HL-60/S4 treated with retinoic acid at 250 ng/mL for 4 days and 3 days (cell line): Measurements from ENCODE around the gene RACGAP1.

ENCODE experiments used
- in situ Hi-C: fragments of 300-500 bp; cut with MboI; formaldehyde crosslinking; loops from 2 replicates; pipeline ENCODE4 v1.7.0; 2022; ENCODE audit warnings: low sequenced_read_pairs

Gene RACGAP1

DNA sequence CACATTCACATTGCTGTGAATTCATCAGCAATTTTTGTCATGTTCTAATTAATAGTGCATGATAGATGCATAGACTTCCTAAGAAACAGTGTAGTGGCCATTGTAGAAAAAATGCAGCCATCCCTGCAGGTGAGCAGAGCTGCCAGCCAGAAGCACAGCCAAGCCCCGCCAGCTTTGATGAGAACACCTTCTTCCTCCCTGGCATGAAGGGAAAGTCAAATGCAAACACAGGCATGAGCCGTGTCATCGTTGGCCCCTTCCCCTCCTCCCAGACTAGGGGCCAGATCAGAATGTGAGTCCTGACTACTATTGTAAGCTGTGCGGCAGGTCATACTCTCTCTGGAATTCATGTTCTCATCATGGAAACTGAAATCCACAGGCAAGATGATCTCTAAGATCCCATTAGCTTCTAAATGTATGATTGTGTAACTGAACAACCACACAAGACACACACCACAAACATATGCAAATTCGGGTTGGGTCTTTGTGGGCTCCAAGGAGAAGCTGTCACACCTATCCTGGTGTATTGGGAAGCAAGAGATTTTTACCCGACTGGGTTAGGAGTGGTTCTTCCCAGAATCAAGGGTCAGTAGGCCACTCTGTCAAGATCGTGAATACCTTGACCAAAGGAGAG is 77.6 kb downstream of the RACGAP1 start:
- in situ Hi-C loops = no loop called here

DNA sequence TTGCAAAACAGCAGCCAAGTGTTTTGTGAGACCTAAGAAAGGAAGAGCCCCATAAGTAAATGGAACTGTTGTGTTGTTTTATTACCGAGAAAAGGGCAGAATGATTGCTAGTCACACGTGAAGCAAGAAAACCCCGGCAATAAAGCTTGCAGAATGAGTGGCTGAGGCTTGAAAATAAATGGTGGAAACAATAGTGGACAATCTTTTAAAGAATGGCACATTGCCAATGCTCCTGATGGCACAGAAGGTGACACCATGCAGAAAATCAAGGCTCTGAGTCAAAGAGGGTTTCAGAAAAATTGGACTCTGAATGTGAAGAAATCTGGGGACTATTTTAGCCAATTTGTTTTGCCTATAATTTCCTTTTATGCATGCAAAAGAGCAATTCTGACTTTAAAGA is 78.8 kb downstream of the RACGAP1 start:
- in situ Hi-C loops = no loop called here

DNA sequence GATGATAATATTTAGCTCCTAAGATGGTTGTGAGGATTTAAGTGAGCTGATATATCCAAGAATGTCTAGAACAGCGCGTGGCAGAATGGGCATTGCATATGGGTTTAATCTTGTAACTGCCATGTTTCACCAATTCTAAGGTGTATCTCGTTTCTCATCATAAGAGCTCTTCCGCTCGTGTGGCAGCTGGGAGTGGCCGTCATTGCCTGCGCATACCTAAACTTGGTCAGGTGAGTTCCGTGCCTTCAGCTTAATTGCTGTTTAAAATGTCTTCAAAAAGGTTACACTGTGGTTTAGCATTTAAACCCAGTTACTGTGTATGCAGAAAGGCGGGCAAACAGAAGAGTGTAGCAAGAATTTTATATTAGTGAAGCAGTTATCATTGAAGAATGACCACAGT is 79.2 kb downstream of the RACGAP1 start:
- in situ Hi-C loops = no loop called here

DNA sequence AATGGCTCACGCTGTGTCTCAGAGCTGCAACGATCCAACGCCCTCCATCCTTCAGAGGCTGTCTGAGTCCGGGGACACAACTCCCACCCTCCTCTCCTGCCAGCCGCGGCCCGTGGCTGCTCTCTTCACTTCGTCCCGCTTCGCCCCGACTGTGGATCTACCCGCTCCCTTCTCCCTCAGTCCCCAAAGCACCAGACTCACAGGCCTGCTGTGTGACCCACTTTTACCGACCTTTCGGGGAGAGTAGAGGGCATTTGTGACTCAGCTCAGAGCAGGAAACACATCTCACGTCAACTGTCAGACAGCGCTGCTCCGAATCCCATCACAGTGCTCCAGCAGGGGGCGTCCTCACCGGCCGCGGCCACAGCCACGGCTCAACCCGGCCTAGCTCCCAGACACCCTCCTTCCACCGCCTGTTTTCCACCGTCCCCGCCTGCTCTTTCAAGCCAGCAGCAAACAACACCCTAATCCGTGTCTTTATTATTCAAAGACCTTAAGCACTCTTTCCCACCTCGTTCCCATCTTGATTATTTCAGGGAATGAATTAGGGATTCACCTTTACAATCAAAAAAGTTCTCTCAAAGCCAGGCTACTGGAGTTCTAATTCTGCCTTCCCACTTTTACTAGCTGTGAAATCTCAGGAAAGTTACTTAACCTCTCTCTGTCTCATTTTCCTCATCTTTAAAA is 79.8 kb downstream of the RACGAP1 start:
- in situ Hi-C loops = no loop called here

DNA sequence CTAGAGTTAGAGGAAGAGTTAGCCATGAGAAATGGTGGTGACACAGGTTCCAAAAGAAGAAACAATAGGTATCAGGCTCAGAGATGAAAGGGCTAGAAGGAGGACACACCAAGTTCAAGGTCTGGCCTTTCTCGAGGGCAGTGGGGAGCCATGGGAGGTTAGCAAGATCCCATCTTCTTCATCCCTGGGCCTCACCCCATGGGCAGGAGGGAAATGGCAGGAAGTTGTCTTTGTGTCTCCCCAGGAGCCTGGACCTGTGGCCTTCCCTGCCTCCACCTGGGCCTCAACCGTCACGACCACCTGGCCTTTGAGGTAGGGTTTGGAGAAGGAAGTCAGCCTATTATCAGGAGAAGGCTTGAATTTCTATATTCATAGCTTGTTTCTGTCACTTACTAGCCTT is 80.6 kb downstream of the RACGAP1 start:
- in situ Hi-C loops = no loop called here

DNA sequence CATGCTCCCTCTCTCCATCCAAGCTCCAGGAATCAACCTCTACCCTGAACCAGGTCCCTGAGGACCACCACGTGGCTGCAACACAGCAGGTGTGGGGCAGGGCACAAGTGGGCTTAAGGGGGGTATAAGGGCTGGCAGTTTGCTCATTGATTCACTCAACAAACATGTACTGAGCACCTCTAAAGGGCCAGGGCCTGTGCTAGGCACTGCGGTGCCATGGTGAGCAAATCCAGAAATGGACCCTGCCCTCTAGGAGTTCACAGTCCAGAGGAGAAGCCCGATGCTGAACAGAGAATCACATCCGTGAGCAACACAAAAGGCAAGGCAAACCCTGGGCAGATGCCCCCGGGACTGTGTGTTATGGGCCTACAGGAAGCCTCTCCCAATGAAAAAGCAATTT is 81.2 kb downstream of the RACGAP1 start:
- in situ Hi-C loops = no loop called here

DNA sequence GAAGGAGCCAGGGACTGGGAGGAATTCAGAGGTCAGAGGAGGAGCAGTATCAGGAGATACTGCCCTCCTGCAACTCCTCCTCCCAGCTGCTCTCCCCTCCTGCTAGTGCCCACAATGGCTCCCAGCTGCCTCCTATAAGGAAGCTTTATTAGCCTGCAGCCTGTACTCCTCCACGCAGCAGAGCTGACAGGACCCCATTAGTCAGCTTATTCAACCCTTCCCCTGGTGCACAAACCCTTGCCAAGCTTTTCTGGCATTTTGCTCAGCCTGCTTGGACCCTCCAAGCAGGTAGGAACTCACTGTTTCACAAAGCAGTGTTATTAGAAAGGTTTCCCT is 81.7 kb downstream of the RACGAP1 start:
- in situ Hi-C loops = no loop called here

DNA sequence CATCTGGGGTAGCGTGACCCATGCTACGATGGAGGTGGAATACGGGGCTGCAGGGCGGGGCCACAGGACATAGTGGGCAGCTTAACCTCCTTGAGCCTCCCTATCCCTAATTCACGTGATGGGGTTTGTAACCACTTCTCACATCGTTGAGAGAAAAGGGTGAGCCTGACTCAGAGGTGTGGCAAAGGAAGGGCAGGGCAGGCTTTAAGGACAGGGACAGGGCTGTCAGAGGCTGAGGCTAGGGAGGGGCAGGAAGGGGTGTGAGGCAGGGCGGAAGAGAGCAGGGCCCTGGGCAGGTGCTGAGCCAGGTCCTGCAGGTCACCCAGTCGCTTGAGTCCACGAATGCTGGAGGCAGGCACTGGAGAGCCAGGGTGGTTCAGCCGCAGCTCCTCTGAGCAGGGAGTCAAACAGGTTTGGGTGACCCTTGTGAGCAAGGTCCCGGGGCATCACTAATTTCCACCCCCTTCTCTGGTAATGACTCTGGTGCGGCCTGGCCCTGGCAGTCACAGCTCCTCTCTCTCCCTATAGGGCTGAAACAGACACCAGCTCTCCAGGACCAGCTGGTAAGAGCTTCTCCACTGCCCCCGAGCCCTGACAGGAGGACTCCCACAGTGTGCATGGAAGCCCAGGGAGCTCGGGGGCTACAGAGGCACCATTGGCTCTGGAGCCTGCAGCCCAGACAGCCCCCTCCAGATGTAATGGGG is 82.2 kb downstream of the RACGAP1 start:
- in situ Hi-C loops = no loop called here

DNA sequence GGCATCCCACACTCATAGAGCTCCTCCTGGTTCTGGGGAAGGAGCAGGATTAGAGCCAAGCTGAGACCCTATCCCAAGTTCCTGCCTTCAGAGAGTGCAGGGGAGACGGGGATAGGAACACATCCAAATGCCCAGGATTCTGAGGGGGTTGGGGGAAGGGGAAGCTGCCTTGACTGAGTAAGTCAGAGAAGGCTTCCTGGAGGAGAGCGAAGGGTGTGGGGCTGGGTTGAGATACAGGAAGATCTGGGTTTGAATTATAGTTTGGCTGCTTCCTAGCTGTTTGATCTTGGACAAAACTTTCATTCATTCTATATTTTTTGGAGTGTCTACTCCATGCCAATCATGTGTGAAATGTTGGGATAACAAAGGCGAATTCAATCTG is 82.8 kb downstream of the RACGAP1 start:
- in situ Hi-C loops = no loop called here

DNA sequence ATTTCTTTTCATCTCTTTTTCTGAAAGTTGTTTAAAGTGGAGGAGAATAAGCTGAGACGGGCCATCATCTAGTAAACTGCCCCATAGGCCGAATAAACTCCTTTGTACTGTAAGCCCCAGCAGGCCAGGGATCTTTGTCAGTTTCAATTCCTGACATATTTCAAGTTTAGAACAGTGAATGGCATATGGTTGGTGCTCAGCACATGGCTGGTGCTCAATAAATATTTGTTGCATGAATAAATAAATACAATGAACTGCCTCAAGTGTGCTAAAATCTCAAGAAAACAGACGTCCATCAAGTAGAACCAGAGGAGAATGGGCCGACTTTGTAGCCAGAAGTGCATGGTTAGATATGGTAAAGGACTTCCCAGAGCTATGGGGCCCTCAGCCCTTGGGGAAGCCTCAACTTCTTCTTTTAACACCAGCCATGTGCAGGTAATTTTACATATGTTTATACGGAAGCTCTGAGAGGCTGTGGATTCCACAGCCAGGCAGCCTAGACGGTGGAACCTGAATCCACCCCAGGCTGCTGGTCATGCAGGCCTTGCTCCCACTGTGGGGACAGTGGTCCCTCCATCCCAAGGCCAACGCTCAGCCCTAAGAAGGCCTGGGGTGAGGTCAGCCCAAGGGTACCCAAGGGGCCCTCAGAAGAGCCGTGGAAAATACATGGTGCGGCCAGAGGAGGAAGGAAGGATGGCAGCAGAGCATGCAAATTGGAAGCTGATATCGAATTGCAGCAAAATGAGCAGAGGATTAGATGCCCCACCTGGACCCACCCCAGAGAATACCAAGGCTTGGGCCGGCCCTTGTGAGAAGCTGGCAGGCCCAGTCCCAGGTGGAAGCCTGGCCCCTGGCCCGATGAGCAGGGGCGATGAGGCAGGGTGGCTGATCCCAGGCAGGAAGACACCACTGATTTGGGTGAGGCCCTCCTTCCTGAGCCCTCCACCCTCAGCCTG is 83.5 kb downstream of the RACGAP1 start:
- in situ Hi-C loops = no loop called here

DNA sequence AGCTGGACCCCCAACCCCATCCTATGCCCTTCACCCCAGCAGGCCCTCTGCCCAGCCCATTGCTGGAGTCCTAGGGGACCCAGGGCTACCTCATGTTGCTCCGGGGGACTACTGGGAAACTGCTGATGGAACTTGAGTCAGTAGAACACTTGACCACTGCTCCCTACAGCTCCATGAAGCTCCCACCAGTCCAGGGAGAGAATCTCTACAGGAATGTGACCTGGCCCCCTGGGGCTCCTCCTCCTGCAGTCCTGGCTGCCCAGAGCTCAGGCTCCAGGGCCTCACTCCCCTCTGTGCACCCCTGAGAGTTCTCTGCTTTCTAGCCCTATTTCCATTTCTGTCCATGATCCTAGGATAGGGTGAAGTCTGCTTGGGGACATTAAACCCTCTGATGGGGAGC is 85.6 kb downstream of the RACGAP1 start:
- in situ Hi-C loops = no loop called here

DNA sequence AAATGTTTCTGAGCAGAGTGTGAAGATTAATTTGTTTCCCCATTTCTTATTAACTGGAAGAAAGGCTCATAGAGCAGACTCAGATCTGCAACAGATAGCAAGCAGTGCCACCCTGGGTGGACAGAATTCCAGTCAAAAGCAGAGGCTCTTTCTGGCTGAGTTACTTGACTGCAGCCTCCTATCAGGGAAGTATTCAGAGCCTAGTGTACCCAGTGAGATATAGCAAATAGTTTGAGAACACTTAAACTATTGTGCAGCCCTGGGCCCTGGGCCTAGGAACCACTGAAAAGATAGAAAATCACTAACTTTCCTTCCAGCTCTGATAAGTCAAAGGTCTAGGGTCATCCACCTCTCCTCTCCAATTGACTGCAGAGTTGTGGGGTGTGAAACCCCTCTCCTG is 86.0 kb downstream of the RACGAP1 start:
- in situ Hi-C loops = no loop called here
